BJ (cell line): ENCODE results near the gene HNRNPAB. TPM values are rescaled to one million over a fixed set of nuclear protein-coding genes. Genes with fewer than 3 reads are reported as not detected.

Experiments used
- CTCF ChIA-PET: fragments of 350-600 bp; formaldehyde crosslinking; extraction: SDS; loops from one replicate; lab custom pipeline; 2021; ENCODE audit warnings: antibody characterized with exemption, inconsistent platforms; lab: Yijun Ruan, JAX
- POLR2A ChIA-PET: fragments of 300-600 bp; sonication (Branson Sonifier 250); formaldehyde crosslinking; extraction: SDS; loops from one replicate; lab custom pipeline; 2021; ENCODE audit warnings: antibody characterized with exemption; lab: Charles Lee
- DNase-seq: peaks from one replicate; pipeline ENCODE4 v3.0.0-alpha.2; 2011; ENCODE audit warnings: low read depth
- H3K27me3 ChIP-seq: 2 replicates; pipeline ENCODE4 v1.6.0; 2011; ENCODE audit warnings: low read length; ENCODE audit not compliant: control insufficient read depth, insufficient read depth
- H3K36me3 ChIP-seq: 2 replicates; pipeline ENCODE4 v1.5.1; 2011; ENCODE audit warnings: low read length; ENCODE audit not compliant: control insufficient read depth, insufficient read depth
- H3K4me3 ChIP-seq: 2 replicates; pipeline ENCODE4 v1.5.1; 2011; ENCODE audit warnings: low read depth, mild to moderate bottlenecking, control low read depth, low read length
- polyA plus RNA-seq: library from polyadenylated mRNA; depleted of rRNA; stranded (reverse); fragments of >200 nt; gene quantifications from 2 replicates; pipeline ENCODE4 v1.2.3, GENCODE V29; 2011
- TF ChIP-seq, protein P1 (sequence below): IDR thresholded peaks from 2 replicates; pipeline ENCODE4 v1.5.1; 2011; ENCODE audit warnings: low read depth, mild to moderate bottlenecking, control low read depth, inconsistent platforms, low read length, moderate library complexity; ENCODE audit not compliant: insufficient read depth

Gene HNRNPAB
- polyA plus RNA-seq, 1 experiment, result 59.3 TPM

DNA sequence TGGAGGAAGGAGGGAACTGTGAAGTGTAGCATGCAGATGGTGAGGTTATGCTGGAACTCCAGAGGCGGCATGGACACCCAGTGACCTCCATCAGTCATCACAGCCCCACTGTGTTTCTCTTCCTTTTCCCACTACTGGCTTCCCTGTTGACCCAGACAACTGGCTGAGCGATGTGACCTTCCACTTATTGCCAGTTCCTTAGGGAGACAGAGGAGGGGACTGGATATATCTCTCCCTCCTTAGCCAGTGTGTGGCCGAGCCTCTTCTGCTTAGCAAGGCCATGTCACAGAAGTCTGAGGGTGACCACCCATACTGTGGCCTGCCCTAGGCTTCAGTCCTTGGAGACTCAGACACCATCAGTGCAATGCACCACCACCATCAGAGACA is 31.2 kb downstream of the HNRNPAB start:
- CTCF ChIA-PET, result interaction anchor here (1.0 to 1.3 kb wide), 5 partner anchors 21 to 315 kb away, joined by 4 to 9 read pairs (median 4); partner anchors contain the start of gene HNRNPAB
- Histone ChIP-seq H3K4me3 (no peak overlapping the region), H3K36me3 (no peaks in the 10 kb centered on the region), H3K27me3 (no peaks in the 10 kb centered on the region)
- no peak for DNase-seq
- POLR2A ChIA-PET, result no interaction called here
- TF ChIP-seq, protein P1, sequence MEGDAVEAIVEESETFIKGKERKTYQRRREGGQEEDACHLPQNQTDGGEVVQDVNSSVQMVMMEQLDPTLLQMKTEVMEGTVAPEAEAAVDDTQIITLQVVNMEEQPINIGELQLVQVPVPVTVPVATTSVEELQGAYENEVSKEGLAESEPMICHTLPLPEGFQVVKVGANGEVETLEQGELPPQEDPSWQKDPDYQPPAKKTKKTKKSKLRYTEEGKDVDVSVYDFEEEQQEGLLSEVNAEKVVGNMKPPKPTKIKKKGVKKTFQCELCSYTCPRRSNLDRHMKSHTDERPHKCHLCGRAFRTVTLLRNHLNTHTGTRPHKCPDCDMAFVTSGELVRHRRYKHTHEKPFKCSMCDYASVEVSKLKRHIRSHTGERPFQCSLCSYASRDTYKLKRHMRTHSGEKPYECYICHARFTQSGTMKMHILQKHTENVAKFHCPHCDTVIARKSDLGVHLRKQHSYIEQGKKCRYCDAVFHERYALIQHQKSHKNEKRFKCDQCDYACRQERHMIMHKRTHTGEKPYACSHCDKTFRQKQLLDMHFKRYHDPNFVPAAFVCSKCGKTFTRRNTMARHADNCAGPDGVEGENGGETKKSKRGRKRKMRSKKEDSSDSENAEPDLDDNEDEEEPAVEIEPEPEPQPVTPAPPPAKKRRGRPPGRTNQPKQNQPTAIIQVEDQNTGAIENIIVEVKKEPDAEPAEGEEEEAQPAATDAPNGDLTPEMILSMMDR, result no peak

DNA sequence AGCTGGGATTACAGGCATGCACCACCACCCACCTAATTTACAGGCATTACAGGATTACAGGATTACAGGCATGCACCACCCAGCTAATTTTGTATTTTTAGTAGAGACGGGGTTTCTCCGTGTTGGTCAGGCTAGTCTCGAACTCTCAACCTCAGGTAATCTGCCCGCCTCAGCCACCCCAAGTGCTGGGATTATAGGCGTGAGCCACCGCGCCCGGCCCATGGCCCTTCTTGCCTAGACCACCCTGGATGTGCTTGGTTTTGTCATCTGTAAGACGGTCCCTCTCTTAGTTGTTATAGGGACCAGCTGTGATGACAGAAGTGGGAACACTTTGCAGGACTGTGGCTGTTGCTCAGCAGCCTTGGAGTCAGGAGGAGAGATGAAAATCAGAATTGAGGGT is 31.8 kb downstream of the HNRNPAB start:
- ChIA-PET POLR2A (no interaction called here), CTCF (no interaction called here)
- Histone ChIP-seq H3K36me3 (no peaks in the 10 kb centered on the region), H3K4me3 (no peak overlapping the region), H3K27me3 (no peaks in the 10 kb centered on the region)
- TF ChIP-seq, protein P1, result no peak
- no peak for DNase-seq

DNA sequence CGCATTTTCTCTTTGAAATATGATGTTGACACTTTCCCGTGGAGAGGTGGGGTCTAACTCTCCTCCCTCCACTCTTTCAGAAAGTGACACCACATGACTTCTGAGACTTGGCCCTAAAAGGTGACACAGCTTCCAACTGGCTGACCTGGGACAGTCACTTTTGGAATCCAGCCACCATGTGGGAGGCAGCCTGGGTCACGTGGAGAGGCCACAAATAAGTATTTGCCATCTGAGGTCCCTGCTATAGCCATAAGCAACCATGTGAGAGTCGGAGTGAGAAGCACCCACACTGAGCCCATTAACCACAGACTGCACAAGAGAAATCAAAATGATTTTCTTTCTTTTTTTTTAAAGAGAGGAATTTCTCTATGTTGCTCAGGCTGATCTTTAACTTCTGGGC is 32.3 kb downstream of the HNRNPAB start:
- no peaks in the 10 kb centered on the region for H3K27me3 ChIP-seq
- POLR2A ChIA-PET, result no interaction called here
- DNase-seq, result no peak
- H3K36me3 ChIP-seq, result no peaks in the 10 kb centered on the region
- CTCF ChIA-PET, result no interaction called here
- no peak overlapping the region for H3K4me3 ChIP-seq
- TF ChIP-seq, protein P1, result no peak

DNA sequence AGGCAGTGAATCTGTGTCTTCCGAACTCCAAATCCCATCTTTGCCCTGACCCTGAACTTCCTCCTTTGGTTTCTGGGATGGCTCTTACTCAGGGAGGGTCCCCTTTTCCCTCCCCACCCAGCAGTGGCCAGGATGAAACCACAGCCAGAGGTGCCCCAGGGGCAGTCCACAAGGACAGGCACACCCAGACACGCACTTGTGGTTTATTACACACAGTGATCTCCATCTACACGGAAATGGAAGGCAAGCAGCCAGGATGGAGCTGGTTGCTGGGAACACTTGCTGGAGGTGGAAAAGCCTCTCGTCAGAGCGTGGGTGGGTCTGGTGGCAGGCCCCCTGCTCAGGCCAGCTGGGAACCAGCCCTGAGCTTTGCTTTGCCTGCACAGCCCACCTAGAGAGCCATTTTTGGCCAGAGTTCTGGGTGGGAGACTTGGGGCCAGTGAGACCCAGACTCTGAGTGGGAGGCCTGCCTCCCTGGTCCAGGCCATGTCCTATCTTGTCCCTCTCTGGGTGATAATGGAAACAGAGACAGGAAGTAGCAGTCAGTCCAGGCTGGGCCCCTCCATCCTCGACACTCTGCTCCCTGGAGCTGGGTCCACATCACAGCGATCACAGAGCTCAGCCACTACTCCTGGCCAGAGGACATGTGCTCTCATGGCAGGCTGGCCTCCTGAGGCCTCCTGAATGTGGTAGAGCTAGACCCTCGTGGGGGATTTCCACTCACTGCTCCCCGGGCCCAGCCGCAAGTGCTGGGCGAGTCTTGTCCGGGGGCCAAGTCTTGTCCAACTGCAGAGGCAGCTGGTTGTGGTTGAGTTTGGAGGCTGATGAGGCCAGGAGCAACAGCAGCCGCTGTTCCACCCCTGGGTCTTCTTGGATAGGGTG is 33.3 kb downstream of the HNRNPAB start:
- TF ChIP-seq, protein P1, result no peak
- ChIA-PET CTCF (interaction anchor here (0.9 kb wide), 1 partner anchor 15 kb away, joined by 3 read pairs; no protein-coding TSS in a partner anchor), POLR2A (no interaction called here)
- H3K4me3 ChIP-seq, result no peak overlapping the region
- no peaks in the 10 kb centered on the region for H3K36me3 ChIP-seq
- no peaks in the 10 kb centered on the region for H3K27me3 ChIP-seq
- DNase-seq, result peak; percentile 60

DNA sequence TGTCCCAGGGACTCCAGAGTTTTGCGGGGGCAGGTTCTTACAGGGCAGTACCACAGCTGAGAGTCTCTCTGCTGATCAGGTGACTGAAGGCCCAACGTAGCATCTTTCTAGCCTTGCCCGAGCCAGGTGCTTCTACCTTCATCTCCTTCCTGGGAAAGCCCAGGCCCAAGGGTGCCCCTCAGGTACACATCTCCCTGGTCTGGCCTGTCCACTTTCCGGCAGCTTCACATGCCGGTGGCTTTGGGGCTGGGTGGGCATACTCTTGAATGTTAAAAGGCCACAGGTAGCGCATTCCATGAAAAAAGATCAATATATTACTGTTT is 33.9 kb downstream of the HNRNPAB start:
- Histone ChIP-seq H3K4me3 (no peak overlapping the region), H3K27me3 (no peaks in the 10 kb centered on the region), H3K36me3 (no peaks in the 10 kb centered on the region)
- no peak for DNase-seq
- ChIA-PET POLR2A (no interaction called here), CTCF (no interaction called here)
- TF ChIP-seq, protein P1, result no peak
